ENCODE results near the gene SLC66A2.

Gene SLC66A2

DNA sequence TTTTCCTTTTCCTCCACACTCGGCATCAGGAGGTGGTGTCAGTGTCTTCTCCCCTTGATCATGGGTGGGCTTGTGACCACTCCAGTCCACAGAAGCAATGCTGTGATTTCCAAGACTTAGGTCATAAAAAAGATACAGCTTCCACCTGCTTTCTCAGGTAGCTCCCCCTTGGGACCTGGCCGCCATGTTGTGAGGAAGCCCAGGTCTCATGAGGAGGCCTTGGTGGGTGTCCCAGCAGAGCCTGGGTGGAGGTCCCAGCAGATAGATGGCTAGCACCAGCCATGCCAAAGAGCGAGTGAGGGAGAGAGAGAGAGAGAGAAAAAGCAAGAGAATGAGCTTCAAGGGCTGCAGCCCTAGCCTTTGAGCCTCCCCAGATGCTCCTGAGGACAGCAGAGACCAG, 16.0 kb downstream of the SLC66A2 start:
- DNase-seq, result peak; percentile 31

- peak; percentile 16 for DNase-seq
Measured at GRCh38 chr18:79935098-79935480, 16.4 kb downstream of the SLC66A2 start.

- peak; percentile 37 for DNase-seq
Measured at GRCh38 chr18:79934311-79935097, 16.9 kb downstream of the SLC66A2 start.

- peak; percentile 37 for DNase-seq
Measured at GRCh38 chr18:79933765-79934164, 17.7 kb downstream of the SLC66A2 start.

DNA sequence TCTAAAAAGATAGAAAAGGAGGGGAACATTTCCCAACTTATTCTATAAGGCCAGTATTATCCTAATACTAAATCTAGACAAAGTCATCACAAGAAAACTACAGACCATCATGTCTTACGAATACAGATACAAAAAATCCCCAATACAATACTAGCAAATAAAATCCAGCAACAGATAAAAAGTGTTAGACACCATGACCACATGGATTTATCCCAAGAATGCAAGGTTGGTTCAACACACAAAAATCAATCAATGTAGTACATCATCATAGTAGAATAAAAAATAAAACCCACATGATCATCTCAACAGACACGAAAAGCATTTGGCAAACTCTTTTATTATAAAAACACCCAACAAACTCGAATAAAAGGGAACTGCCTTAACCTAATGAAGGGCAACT, 18.5 kb downstream of the SLC66A2 start:
- DNase-seq, result no peak

- peak; percentile 17 for DNase-seq
Measured at GRCh38 chr18:79931475-79931874, 20.0 kb downstream of the SLC66A2 start.

- DNase-seq, result no peak
Measured at GRCh38 chr18:79930020-79930642, 21.3 kb downstream of the SLC66A2 start.

- peak; percentile 42 for DNase-seq
Measured at GRCh38 chr18:79928563-79928960, 22.9 kb downstream of the SLC66A2 start.

GRCh38 chr18:79927607-79928562, 23.6 kb downstream of the SLC66A2 start:
- peak; percentile 38 for DNase-seq

GRCh38 chr18:79926715-79927606, 24.5 kb downstream of the SLC66A2 start:
- peak; percentile 60 for DNase-seq

- DNase-seq, result peak; percentile 56
Measured at GRCh38 chr18:79926306-79926705, 25.1 kb downstream of the SLC66A2 start.

DNA sequence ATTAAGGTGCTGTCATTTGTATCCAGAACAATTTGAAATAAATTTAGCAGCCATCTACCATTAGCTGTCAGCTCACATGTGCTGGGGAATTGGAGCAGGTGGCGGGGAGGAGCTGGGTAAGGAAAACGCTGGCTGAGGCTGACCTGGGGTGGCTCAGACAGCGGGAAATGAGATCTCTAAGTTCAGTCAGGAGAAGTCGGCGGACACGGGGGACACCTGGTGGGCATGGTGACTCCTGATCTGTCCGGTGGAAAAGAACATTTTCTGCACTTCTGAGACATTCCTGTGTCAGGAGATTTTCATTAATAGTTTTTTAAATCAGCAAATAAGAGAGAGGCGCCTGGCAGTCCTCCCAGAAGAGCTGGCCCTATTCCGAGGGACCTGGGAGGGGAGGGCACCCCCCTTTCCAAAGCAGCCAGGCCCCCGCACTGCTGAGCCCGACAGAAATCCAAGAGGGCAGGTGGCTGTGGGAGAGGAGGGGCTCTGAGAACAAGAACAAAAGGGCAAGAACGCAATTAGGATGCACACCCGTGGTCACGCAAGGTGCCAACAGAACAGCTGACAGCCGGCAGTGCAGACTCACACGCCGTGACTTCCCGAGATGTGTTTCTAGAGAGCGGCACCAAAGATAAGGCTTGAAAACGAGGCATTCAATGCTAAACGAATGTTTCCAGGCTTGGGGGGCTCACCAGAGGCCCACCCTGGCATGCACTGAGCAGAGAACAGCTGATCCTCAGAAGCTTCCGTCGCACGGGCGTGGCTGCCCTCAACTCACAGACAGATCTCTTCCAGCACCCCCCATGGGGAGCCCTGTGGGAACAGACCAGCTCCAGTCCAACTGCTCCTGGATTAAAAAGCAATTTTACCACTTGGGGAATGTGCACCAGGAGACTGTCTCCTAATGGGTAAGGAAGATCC, 26.4 kb downstream of the SLC66A2 start:
- peak; percentile 42 for DNase-seq

DNA sequence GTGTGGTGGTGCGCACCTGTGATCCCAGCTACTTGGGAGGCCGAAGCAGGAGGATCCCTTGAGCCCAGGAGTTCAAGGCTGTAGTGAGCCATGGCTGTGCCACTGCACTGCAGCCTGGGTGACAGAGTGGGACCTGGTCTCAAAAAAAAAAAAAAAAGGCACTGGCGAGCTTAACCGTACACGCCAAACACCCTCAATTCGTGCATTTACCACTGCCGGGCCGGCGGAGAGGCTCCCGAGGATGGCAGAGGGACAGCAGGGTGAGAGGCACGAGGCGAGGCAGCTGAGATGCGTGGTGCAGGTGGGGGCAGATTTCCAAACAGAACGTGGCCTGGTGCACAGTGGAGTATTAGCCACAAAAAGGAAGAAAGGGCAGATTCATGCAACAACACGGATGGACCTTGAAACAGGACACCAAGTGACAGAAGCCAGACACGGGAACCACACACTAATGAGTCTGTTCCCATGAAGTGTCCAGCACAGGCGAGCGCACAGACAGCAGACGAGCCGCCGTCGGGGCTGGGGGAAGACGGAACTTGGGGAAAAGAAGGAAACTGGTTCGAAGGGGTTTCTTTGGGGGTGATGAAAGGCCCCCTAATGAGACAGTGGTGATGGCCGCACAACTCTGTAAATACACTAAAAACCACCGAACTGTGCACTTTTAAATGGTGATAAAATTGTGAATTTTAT, 27.4 kb downstream of the SLC66A2 start:
- DNase-seq, result peak; percentile 44

- DNase-seq, result peak; percentile 41
Measured at GRCh38 chr18:79922971-79923411, 28.5 kb downstream of the SLC66A2 start.

DNA sequence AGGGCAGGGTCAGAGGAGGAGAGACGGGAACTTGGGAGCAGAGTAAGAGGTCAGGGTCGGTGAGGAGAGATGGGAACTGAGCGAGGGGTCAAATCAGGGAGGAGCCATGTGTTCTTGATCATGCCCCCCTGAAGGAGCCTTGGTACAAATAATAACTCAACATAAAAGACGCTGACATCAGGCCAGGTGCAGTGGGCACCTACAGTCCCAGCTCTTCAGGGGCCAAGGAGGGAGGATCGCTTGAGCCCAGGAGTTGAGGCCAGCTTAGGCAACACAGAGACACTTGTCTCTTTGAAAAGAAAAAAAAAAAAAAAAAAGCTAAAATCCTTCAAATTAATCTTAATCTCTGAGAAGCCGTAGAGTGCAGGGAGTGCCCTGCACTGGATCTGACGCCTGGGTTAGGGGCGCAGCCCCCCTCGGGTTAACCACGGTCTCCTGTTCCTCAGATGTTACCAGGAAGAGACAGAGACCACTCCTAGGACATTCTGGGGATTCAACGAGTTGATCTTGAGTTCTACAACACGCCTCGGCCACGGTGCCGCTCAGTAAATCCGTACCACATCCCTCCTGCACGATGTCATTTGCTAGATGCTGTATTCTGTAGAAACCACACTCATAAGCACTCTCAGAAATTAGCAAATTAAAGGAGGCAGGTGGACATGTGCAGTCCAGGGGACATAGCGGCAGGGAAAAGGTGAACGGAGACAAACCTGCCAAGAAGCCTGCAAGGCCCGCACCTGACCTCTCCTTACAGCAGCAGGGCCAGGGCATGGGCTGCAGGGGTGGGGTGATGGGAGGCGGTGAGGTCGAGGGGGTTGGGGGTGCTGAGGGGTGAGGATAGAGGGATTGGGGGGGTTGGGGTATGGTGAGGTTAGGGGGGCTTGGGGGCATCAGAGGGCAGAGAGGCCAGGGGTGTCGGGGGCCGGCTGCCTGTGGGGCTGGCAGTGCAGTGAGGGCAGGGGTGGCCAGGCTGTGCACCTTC, 29.2 kb downstream of the SLC66A2 start:
- peak; percentile 39 for DNase-seq

DNA sequence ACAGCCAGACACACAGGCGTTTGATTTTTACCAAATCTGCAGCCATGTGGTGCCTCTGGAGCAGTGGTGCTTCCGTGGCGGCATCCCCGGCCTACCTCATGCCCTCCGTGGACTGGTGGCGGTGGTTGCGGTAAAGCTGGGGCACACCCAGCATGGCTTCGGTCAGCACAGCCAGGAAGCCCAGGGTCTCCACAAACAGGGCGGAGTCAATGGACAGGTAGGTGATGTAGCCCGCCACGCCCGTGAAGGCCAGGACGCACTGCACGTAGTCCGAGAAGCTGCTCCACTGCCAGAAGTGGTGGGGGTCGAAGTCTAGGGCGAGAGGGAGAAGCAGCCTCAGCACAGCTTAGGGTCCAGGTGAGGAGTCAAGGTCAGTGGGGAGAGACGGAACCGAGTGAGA, 32.4 kb downstream of the SLC66A2 start:
- peak; percentile 54 for DNase-seq

DNA sequence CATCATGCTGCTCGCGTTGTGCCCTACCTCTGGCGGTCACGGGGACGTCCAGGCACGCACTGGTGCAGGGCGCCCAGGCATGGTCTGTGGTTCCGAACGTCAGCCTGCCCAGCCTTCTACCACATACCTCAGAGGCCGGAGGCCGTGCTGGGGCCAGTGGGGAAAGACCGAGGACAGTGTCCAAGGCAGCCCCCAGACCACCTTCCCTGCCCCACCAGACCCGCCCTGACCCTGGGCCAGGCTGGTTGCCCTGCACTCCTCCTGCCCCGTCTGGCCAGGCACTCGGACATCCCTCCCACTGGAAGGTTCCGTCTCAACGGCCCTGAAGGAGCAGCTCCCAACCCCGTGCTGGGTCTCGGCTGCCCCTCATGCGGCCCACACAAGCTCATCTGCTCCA, 32.8 kb downstream of the SLC66A2 start:
- peak; percentile 58 for DNase-seq

- DNase-seq, result peak; percentile 39
Measured at GRCh38 chr18:79917853-79918614, 33.4 kb downstream of the SLC66A2 start.
